ENCODE results near the gene LRRC74A. TPM values are rescaled to one million over a fixed set of nuclear protein-coding genes. Genes with fewer than 3 reads are reported as not detected.

The LRRC74A gene
- polyA plus RNA-seq, 1 donor, result 0.10 TPM

DNA sequence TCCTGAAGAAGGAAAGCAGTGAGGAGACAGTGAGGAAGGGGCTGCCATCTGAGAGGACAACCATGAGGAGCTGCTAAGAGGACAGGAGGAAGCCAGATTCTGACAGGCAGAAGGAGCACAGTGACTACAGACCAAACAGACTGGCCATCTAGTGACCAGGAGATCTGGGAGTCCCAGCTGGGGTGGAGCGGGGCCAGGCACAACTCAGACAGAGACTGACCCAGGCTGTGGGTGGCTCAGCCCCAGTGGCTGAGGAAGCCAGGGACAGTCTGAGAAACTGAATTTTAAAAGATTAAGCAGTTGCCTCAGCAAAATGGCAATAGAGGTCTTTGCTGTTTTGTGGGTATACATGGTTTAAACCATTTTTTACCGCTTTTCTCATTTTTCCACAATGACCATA, 28.9 kb downstream of the LRRC74A start:
- DNase-seq, result no peak

DNA sequence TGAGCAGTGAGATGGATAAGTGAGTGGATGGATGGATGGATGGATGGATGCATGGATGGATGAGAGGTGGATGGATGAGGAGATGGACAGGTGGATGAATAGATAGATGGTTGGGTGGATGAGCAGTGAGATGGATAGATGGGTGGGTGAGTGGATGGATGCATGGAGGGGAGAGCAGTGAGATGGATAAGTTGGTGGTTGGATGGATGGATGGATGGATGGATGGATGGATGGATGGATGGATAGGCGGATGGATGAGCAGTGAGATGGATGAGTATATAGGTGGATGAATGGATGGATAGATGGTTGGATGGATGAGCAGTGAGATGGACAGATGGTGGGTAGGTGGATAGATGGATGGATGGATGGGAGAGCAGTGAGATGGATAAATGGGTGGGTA, 30.6 kb downstream of the LRRC74A start:
- DNase-seq, result no peak

DNA sequence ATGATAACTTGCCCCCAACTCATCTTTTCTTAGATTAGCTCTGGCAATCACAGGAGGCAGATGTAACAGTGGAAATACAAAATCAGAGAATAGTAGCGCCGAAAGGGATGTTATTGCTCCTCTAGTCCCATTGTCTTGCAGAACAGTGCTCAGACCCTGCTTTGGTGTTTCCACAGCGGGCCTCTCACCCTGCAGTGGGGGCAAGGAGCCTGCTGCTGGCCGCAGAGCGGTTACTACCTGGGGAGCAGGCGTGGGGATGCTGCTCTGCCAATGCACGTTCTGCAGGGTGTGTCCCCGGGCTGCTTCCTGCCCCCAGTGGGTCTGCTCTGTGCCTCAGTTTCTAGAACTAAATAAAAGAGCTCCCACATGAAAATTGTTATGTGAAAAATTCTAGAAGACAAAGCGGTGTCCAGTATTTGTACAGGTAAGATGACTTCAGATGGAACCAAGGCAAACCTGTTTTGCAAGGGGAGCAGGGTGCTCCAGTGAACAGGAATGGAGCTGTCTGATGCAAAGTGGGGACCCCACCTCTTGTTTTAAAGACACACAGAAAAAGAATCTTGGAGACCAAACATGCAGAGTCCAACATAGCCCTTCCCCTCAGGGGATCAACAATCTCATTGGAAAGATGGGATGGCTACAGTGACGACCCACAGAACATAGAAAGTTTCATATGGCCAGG, 35.5 kb downstream of the LRRC74A start:
- no peak for DNase-seq

DNA sequence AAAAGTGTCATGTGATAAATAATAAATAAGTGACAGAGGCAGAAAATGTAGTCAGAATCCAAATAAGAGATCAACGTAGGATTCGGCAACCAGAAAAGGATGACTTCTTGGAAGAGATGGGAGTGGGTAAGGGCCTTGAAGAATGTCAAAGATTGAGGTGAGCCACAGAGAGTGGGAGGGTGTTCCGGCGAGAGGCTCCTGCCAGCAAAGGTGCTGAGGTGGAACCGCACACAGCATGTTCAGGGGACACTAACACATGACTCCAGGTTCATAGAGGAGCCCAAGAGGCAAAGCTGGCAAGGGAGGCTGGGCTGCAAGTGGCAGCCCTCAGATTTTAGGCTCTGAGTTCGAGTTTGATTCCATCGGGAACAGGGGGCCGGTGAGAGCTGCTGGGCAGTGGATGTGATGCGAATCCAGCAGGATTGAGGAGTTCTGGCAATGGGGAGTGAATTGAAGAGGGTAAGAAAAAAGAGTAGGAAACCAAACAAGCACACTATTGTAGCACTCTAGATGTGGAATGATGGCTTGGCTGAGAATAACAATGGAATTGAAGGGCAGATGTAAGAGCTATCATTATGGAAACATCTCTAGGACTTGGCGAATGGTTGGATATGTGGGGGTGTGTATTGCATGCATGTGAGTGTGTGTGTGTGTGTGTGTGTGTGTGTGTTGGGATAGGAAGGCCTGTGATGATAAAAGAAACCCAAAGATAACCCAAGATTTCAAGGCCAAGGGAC, 36.5 kb downstream of the LRRC74A start:
- no peak for DNase-seq

DNA sequence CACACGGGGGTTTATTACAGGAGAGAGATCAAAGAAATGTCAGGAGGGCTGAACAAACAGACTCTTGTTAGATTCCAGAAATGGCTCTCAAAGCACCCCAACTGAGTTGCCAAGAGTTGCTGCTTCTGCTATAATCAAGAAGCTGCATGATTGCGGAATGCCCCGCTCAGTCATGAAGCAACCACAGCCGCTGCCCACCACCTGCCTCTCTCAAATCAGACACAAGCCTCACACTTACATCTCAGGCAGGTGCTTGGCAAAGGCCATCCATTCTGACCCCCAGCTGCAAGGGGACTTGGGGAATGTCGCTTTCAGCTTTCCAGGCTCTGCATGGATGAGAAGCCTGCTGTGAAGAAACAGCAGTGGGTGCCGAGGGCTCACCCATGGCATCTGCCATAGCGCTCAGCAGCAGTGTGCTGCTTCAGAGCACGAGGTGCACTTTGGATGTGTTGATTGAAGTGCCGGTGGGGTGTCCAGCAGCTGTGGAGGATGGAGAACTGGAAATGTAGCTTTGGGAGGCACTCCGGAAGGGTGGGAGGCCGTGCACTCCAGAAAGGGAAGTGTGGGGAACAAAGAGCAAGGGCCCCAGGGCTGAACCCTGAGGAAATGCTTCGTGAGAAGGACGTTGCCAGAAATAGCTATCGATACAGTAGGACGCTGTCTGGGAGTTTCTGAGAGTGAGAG, 37.7 kb downstream of the LRRC74A start:
- no peak for DNase-seq

DNA sequence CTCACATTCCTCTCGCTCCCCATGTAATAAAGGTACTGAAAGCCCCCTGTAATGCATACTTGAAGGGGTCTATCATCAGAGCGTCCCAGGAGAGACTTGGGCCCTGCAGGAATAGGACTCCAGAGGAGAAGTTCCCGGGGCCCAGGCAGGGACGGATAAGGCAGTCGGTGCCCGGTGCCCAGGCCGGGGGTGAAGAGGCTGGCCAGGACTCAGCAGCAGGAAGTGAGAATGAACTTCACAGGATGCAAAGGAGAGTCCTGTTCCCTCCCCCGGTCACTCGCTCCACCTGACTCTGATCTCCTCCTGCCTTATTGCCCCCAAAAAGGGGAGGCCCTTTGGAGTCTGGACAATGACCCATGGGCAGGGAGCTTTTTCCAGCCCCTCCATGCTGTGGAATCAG, 40.2 kb downstream of the LRRC74A start:
- DNase-seq, result no peak

DNA sequence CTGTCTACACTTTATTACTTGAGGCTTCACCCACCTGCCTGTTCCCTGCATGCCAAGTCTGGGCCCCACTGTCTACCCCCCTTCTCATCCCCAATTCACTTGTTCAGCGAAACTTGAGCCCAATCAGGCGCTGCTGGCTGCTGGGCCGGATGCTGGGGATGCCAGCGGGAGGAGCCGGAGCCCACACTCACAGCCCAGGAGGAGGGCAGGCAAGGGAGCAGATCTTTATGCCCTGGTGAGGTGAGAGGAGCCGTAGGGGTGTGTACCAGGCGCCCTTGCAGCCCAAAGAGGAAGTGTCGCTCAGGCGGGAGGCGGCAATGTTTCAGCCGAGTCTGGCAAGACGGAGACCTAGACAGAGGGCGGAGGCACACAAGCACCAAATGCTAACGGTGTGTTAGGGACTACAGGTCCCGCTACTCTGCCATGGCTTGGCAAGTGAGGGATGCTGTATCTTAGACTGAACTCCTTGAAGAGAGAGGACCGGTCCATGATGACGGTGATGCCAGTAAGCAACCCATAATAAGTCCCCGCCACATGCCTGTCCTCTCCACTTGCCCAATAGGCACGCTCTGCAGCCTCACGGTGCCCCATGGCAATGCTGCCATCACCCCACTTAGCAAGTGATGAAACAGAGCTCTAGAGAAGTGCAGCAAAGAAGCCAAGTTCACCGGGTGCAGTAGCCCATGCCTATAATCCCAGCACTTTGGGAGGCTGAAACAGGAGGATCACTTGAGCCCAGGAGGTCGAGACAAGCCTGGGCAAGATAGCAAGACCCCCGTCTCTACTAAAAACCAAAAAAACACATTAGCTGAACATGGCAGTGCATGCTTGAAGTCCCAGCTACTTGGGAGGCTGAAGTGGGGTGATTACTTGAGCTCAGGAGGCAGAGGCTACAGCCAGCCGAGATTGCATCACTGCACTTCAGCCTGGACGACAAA, 41.6 kb downstream of the LRRC74A start:
- DNase-seq, result no peak

DNA sequence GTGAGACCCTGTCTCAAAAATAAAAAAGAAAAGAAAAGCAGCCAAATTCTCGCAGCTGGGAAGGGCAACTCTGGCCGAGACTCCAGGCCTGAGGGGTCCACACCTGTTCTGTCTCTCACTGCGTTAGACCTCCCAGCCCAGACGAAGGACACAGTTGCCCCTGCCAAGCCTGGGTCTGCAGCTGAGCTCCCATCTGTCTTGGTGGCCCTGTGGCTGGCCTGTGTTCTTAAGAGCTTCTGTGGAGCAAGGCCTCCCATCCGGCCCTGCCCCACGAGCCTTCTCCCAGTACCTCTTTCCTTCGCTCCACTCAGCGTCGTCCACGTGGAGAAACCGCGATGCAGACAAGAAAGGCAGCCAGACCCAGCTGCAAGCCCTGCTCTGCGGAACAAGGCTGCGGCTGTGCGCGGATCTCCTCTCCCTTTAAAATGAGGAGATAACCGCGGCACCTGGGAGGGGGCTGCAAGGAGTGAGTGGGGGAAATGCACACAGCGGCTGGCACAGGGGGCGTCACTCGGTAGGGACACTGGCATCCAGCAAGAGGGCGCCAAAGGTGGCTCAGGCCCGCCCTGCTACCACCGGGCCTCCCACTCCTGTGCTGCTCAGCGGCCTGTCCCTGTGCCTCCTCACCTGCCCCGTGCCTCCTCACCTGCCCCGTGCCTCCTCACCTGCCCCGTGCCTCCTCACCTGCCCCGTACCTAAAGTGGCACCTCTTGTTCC, 42.4 kb downstream of the LRRC74A start:
- DNase-seq, result no peak

DNA sequence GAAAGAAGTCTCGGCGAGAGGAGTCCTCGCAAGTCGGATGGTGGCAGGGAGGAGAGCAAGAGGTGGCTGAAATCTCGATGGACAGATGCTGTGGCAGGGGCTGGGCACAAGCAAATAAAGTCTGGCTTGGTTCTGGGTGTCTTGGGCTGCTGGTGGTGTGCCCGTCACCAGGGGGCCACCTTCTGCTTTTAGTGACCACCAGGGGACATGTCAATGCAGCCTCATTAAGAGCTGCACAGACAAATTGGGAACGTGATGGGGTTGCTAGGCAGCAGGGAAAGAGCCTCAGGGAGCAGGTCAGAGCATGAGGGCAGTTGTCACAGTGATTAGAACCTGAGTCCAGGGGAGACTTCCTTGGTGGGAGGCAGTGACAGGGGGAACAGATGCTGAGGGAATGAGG, 44.0 kb downstream of the LRRC74A start:
- no peak for DNase-seq

DNA sequence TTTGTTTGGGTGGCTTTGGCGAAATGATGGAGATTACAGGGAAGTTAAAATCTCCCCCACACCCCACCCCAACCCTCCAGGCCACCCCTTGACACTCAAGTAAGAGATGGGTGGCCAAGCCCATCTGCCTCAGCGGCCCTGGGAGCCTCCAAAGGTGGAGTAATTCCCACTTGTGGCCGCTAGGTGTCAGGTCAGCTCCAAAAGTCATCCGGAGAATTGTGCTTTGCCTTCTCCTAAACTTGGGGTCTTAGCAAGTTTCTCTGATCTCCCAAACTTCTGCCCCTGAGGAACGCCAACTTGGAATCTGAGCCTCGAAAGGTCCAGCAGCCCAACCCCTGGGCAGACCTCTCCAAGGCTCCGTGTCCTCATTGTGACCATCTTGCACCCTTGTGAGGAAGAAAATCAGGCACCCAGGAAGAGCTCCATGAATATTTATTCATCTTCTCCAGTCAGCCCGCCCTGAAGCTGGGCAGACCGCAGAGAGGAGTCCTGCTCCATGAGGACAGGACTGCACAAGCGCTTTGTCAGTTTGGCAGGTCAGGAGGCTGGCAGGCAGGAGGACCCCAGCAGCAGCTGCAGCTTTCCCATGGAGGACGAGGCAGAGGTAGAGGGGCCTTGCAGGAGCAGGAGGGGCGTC, 46.7 kb downstream of the LRRC74A start:
- no peak for DNase-seq

DNA sequence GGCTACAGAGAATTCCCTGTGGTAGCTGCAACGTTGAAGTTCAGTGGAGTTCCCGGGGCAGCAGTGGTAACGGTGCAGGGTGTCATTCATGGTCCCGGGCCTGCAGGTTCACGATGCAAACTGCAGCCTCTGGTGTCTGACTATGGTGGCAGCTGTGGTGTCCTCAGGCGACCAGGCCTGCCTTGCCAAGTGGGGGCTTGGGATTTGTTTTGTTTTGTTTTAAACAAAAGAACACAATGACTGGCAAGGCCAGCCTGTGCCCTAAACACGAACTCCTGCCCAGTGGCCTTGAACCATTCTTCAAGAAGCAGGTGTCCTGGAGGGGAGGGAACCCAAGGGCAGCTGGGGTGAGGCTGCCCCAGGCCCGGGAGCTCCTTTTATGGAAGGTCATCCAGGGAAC, 48.5 kb downstream of the LRRC74A start:
- DNase-seq, result no peak

DNA sequence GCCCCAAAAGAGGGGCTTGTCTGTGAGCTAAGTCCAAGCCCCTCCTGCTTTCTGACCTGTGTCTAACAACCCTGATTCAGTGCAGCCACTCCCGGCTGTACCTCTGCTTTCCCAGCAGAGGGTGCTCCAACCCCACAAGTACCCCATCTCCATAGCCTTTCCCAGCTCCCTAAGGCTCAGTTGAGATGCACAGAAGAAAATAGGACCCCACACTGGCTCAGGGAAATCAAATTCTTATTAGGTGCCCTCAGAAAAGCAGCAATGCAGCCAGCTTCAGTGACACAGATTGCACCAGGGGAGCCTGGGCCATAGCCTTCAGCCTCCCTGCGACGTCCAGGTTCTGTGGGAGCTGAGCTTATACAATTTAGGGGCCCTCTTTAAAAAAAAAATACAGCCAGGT, 49.9 kb downstream of the LRRC74A start:
- DNase-seq, result peak; percentile 73

DNA sequence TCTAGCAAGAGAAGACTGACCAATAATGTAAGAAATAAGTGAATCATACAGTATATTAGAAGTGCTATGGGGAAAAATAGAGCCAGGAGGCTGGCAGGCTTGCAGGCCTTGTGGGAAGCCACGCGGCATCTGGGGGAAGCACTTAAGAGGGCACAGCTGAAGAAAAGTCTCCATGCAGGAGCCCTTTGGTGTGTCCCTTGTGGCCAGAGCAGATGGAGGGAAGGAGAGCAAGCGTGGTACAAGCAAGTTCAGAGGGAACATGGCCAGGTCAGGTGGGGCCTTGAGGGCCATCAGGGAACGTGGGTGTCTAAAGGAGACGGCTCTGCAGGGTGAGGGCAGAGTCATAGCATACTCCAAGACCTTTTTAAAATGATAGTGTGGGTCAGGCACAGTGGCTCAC, 51.7 kb downstream of the LRRC74A start:
- no peak for DNase-seq

DNA sequence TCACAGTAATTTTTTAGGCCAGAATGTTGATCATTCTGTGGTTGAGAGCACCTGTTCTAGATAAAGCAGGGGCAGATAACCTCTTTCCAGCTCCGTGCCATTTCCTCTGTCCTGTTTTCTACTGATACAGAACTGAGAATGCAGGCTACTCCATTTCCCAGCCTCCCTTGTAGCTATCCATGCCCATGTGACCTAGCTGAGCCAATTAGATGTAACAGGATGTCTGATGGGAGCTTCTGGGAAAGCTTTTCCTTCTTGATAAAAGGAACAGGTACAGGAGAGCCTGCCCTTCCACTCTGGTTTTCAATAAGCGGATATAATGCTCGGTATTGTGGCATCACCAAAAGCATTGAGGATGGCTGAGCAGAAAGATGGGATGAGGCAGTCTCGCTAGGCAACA, 54.2 kb downstream of the LRRC74A start:
- DNase-seq, result no peak

DNA sequence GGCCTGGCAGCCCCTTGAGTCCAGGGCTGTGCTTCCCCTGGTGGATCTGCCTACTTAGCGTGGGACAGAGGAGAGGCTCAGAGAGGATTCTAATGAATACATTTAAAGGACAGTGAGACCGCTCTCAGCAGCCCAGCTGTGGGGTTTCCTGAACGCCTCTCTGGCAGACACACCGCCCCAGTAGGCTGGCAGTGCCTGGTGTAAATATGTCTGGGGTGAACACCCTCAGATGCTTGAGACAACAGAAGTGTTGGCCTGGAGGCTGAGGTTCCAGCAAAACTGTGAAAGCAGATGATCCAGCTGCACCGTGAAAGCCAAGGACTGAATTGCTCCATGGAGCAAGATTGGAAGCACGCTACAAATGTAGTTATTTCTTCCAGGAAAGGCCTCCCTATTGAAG, 55.1 kb downstream of the LRRC74A start:
- no peak for DNase-seq

DNA sequence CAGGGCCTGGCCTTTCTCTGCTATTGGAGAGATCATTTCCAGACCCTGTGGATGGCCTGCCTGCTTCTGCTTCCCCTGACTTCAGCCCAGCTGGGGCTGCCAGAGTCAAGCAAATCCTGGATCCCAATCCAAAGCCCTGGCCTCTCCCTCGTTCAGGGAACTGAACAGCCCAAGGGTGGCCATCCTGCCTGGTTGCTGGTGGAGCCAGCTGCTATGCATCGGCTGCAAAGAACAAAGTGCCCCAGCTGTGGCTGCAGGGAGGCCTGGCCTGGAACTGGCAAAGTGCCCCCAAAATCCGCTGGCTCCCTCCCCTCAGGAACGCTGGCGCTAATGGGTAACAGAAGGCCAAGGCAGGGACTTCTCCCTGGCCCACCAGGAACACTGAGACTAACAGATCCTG, 56.4 kb downstream of the LRRC74A start:
- DNase-seq, result peak; percentile 47

DNA sequence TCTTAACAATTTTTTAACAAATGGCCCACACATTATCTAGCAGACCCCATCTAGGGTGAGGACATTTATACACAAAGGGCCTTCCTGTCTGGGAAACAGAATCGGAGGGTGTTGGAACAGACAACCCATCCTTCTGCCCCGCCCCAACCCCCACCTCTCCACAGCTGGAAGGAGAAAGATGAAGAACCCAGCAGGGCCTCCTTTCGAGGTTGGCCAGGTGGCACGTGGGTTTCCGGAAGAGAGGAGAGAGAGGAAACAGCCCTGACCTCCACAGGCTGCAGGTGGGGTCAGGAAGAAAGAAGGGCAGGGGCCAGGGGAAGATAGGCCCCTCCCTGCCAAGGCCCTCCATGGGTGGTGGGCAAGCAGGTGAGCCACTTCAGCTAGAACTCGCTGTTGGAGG, 57.2 kb downstream of the LRRC74A start:
- DNase-seq, result no peak

DNA sequence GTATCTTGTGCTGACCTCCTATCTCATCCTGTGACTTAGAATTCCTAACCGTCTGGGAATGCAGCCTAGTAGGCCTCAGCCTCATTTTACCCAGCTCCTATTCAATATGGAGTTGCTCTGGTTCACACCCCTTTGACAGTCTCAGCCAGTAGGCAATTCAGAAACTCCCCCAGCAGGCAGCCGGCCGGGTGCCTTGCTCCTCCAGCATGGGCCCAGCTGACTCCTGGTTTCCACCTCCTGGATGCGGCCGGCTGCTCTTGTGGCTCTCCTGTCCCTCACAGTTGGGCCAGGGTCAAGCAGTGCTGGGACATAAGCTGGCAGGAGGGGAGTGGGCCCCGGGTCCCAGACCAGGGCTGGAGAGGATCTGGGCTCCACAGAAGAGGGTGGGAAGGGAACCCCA, 58.2 kb downstream of the LRRC74A start:
- no peak for DNase-seq

DNA sequence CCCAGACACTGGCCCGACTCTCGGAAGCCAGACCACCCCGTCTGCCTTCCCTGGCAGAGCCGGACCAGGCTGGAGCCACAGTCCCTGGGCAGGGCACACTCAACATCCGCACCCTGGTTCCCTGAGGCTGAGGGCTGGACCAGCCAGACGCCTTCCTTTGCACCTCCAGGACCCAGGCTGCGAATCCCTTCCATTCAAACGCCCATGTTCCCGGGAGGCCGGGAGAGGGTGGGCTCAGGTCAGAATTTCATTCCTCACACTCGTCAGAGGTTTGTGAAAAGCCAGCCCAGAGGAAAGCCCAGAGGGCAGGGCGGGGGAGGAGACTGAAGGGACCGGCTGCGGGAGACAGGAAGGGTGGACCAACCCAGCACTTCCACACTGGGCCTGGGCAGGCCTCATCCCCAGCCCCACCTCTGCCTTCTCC, 58.7 kb downstream of the LRRC74A start:
- DNase-seq, result no peak

DNA sequence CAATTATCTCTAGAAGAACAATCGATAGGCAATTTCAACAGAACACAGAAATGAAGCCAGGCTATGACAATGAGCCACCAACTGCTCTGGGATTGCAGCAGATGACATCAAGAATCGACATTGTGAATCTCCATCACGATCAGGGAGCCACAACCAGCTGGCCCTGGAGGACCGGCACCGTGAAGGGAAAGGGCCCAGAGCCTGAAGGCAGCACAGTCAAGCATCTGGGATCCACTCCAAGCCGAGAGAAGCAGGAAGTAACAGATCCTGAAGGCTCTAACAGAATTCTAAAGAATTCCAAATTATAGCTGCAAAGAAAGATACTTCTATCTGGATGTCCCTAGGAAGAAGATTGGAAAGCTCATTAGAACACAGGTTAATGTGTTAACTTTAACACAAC, 61.0 kb downstream of the LRRC74A start:
- peak; percentile 52 for DNase-seq

DNA sequence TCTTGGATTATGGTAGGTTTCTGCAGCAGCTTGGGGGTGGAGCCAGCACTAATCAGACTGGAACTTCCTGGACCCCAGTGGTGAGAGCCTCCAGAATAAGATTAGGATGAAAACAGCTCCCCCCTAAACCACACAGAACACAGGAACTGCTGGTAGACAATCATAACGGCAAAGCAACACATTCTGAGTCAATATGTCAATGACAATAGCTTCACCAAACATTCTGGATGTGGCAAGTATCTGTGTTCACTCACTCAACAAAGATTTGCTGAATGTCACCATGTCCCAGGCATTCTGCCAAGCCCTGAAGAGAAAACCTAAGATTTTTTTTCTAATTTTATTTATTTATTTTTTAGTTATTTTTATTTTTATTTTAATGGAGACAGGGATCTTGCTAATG, 65.2 kb downstream of the LRRC74A start:
- DNase-seq, result no peak

DNA sequence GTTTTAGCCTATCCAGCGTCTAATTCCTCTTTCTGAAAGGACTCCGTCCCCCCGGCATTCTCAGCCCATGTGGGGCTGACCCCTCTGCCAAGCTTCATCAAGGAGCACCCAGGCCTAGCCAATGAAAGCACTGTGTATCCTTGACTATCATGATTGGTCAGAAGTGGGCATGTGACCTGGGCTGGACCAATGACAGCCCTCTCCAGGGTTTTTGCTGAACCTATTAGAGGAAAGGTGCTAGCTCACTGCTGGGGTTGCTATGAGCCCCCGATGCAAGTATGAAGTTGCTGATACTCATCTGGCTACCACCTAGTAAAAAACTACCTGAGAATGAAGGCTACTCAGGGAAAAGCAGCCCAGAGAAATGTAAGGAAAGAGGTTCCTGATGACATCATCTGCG, 68.1 kb downstream of the LRRC74A start:
- DNase-seq, result no peak

Data from hindlimb muscle (tissue), 1 donor.